GM12864 (cell line): Measurements from ENCODE around the gene TOM1L2.
"Not testable (repeated sequence)": the region's sequence is repeated elsewhere in the genome, so short reads cannot be mapped to it uniquely, and the experiment has no call there.

ENCODE experiments used
- DNase-seq: peaks from one replicate; pipeline ENCODE4 v3.0.0-alpha.2; 2011; ENCODE audit warnings: low read depth
- H3K4me3 ChIP-seq: 2 replicates; pipeline ENCODE4 v1.5.1; 2011; ENCODE audit warnings: mild to moderate bottlenecking, low read depth, low read length, control low read depth
- TF ChIP-seq, protein P1 (sequence below): IDR thresholded peaks from 2 replicates; pipeline ENCODE4 v1.5.1; 2011; ENCODE audit warnings: low read depth, mild to moderate bottlenecking, moderate library complexity, low read length, control low read depth, inconsistent platforms; ENCODE audit errors: missing control alignments

TOM1L2 gene

DNA sequence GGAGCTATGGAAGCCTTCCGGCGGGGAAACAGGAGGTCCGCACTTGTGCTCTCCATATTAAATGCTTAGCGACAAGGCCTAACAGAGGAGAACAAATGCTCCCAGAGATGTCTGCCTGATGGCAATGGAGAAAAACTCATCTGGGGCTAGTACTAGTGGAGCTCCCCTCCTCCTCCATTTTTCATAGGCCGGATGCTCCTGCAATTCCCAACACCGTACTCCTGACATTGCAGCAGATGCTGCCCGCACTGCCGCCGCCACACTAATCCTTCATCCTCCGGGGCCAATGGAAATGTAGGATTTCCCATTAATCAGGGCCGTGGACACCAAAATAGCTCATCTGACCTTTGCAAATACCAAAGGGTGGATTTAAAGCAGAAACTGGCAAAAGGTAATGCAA lies 27.5 kb downstream of the TOM1L2 start:
- H3K4me3 ChIP-seq, result no peak overlapping the region
- TF ChIP-seq, protein P1, sequence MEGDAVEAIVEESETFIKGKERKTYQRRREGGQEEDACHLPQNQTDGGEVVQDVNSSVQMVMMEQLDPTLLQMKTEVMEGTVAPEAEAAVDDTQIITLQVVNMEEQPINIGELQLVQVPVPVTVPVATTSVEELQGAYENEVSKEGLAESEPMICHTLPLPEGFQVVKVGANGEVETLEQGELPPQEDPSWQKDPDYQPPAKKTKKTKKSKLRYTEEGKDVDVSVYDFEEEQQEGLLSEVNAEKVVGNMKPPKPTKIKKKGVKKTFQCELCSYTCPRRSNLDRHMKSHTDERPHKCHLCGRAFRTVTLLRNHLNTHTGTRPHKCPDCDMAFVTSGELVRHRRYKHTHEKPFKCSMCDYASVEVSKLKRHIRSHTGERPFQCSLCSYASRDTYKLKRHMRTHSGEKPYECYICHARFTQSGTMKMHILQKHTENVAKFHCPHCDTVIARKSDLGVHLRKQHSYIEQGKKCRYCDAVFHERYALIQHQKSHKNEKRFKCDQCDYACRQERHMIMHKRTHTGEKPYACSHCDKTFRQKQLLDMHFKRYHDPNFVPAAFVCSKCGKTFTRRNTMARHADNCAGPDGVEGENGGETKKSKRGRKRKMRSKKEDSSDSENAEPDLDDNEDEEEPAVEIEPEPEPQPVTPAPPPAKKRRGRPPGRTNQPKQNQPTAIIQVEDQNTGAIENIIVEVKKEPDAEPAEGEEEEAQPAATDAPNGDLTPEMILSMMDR, result no peak
- no peak for DNase-seq

DNA sequence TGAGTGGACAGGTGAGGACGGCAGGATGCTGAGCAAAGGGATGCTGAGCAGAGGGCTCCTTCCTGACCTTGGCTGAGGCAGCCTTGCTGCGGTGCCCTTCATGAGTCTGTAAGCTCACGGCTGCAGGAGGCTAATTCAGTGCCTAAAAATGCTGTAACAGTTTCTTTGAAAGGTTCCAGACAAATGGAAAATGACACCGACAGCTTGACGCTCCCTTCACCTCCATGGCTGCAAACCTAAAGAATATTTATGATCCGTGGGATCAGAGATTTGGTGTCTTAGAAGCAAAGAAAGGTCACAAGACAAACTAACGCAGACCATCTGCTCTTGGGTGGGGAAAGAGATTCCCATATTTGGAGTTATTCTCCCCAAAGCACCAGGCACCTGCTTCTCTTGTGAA lies 28.0 kb downstream of the TOM1L2 start:
- no peak overlapping the region for H3K4me3 ChIP-seq
- no peak for DNase-seq
- TF ChIP-seq, protein P1, result no peak

DNA sequence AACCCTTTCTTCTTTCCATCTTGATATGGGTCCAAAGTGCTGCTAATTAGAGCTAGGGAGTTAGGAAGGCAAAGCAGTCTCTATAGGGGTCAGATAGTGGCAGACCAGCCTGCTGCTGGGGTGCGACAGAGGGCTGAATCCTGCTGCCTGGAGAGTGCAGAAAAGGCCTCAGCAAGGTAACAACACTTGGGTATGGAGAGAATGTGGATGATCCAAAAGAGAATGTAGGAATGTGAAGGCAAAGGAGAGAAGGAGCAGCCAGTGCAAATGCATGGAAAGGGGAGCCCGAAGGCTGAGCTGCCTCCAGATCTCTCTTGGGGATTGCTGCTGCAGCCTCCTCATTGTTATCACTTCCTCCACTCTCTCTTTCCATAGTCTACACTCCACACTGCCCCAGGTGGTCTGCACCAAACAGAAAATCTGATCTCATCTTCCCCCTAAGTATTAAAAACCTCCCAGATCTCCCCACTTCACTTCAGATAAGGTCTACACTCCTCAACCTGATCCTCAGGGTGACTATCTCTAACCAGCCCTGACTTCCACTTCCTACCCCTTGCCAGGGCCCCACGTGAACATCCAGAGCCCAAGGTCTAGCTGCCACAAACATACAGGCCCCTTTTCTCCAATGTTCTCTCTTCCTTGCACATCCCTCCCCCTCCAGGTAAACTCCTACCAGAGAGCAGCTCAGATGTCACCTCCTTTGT lies 28.8 kb downstream of the TOM1L2 start:
- no peak overlapping the region for H3K4me3 ChIP-seq
- no peak for DNase-seq
- TF ChIP-seq, protein P1, result no peak

DNA sequence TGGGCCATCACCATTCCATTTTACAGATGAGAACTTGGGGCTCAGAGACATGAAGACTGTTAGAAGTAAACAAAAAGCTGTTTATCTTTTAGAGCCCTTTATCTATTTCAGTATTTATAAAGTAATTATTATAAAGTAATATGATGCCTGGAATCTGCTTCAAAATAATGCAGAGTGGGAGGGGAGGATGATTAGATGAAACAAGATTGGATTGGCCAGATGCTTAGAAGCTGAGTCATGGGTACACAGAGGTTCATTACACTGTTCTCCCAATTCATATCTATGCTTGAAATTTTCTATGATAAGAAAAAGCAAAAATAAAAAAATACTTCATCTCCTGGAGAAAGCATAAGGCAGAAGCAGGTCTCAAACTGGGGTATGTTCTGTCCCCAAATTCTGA lies 29.4 kb downstream of the TOM1L2 start:
- H3K4me3 ChIP-seq, result no peak overlapping the region
- TF ChIP-seq, protein P1, result no peak
- DNase-seq, result no peak

DNA sequence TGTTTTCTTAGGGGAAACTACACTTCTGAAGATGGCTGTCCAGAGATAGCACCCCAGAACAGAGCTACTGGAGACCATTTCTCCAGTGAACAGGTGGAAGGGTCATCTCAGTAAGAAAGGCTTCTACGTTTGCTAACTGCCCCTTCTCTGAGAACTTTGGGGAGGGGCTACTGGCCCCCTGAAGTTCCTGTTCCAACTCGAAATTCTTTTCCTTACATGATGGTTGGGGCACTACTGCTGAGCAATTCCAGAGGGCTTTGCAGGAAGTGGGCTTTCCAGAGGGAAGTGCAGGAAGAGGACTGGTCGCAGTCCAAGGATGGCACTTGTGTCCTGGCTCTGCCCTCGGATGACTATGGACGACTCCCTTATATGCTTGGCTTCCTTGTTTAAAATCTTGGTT lies 31.2 kb downstream of the TOM1L2 start:
- no peak for DNase-seq
- TF ChIP-seq, protein P1, result no peak
- no peak overlapping the region for H3K4me3 ChIP-seq

DNA sequence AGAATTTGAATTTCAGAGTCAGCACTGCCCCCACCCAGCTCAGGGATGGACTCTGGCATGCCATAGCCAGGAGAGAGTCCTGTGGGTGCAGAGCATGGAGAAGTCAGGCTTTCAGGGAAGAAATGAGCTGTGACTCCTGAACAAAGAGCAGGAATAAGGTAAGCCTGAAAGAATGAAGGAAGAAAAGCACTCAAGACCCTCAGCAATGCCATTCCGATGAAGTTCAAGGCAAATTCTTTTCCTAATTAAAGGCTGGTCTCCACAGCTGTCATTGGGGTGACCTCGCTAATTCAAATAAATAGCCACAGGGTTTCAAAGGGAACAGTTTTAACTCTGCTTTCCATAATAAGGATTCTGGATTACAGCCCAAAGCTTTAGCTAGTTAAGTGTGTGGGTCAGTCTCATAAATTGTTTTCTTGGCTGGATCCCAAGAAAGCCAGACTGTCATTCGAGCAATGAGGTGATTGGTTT lies 31.7 kb downstream of the TOM1L2 start:
- TF ChIP-seq, protein P1, result no peak
- H3K4me3 ChIP-seq, result no peak overlapping the region
- DNase-seq, result no peak

DNA sequence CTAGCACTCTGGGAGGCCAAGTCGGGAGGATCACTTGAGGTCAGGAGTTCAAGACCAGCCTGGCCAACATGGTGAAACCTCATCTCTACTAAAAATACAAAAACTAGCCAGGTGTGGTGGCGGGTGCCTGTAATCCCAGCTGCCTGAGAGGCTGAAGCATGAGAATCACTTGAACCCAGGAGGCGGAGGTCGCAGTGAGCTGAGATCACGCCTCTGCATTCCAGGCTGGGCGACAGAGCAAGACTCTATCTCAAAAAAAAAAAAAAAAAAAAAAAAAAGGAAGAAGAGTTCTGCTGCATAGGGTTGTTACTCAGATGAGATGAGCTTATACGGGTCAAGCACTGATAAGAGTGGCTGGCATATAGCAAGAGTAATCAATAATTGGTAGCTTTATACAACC lies 32.3 kb downstream of the TOM1L2 start:
- not testable (repeated sequence) for DNase-seq, H3K4me3 ChIP-seq
